Measurements from ENCODE around the gene EVA1C.
"Not testable (repeated sequence)": the region's sequence is repeated elsewhere in the genome, so short reads cannot be mapped to it uniquely, and the experiment has no call there.

The EVA1C gene

GRCh38 chr21:32534113-32534512 lies 121.6 kb downstream of the EVA1C start:
- DNase-seq, result peak in 1 of 2 experiments; percentile 1

GRCh38 chr21:32535612-32536011 lies 123.1 kb downstream of the EVA1C start:
- DNase-seq, result peak in 1 of 2 experiments; percentile 17

- no peak for DNase-seq
Measured at GRCh38 chr21:32537569-32537881, 125.0 kb downstream of the EVA1C start.

- peak; percentile 7 to 35 for DNase-seq
Measured at GRCh38 chr21:32538147-32538792, 125.8 kb downstream of the EVA1C start.

GRCh38 chr21:32539378-32539777 lies 126.9 kb downstream of the EVA1C start:
- no peak for DNase-seq

- not testable (repeated sequence) for DNase-seq
Measured at GRCh38 chr21:32543056-32543455, 130.6 kb downstream of the EVA1C start.

GRCh38 chr21:32543975-32544374 lies 131.5 kb downstream of the EVA1C start:
- no peak for DNase-seq

- no peak for DNase-seq
Measured at GRCh38 chr21:32544697-32545096, 132.2 kb downstream of the EVA1C start.

GRCh38 chr21:32545948-32546441 lies 133.5 kb downstream of the EVA1C start:
- DNase-seq, result no peak

GRCh38 chr21:32547018-32547417 lies 134.5 kb downstream of the EVA1C start:
- DNase-seq, result no peak

GRCh38 chr21:32548978-32549377 lies 136.5 kb downstream of the EVA1C start:
- DNase-seq, result no peak

- no peak for DNase-seq
Measured at GRCh38 chr21:32549440-32549839, 136.9 kb downstream of the EVA1C start.

- DNase-seq, result no peak
Measured at GRCh38 chr21:32549886-32550285, 137.4 kb downstream of the EVA1C start.

- no peak for DNase-seq
Measured at GRCh38 chr21:32554832-32555638, 142.5 kb downstream of the EVA1C start.

- DNase-seq, result no peak
Measured at GRCh38 chr21:32558106-32558505, 145.6 kb downstream of the EVA1C start.

GRCh38 chr21:32559006-32559610 lies 146.6 kb downstream of the EVA1C start:
- DNase-seq, result no peak

- DNase-seq, result no peak
Measured at GRCh38 chr21:32560896-32561295, 148.4 kb downstream of the EVA1C start.

- DNase-seq, result not testable (repeated sequence)
Measured at GRCh38 chr21:32561476-32561875, 149.0 kb downstream of the EVA1C start.

GRCh38 chr21:32562426-32562825 lies 149.9 kb downstream of the EVA1C start:
- DNase-seq, result peak in 1 of 2 experiments; percentile 32

- no peak for DNase-seq
Measured at GRCh38 chr21:32562915-32563314, 150.4 kb downstream of the EVA1C start.

Data from activated T-cell treated with anti-CD3 and anti-CD28 coated beads, Interleukin-2, amount 50 U/mL, for 48 hours (primary cell).